Renal cortex interstitium (tissue), 11 donors: ENCODE results near the gene UBAP1L. TPM values are rescaled to one million over a fixed set of nuclear protein-coding genes. Genes with fewer than 3 reads are reported as not detected.

Experiments used
- DNase-seq, 11 donors: peaks; one replicate each; pipeline ENCODE4 v3.0.0-alpha.2; 2013; ENCODE audit warnings: low read depth in 9 of 11, low spot score in 4 of 11; ENCODE audit errors: extremely low read depth in 1 of 11
- polyA plus RNA-seq, 3 donors: library from polyadenylated mRNA; unstranded; fragments of 120-200 nt; gene quantifications; one replicate each; pipeline ENCODE4 v1.2.1, GENCODE V29; 2013; ENCODE audit not compliant: insufficient read length in 3 of 3

UBAP1L gene
- polyA plus RNA-seq, 3 donors: 3.9 to 9.1 (median 4.3) TPM

GRCh38 chr15:65056106-65056505, 58.9 kb downstream of the UBAP1L start:
- no peak for DNase-seq

GRCh38 chr15:65055201-65055870, 59.7 kb downstream of the UBAP1L start:
- DNase-seq: no peak

GRCh38 chr15:65054333-65055200, 60.4 kb downstream of the UBAP1L start:
- DNase-seq: peak in 2 of 11 donors; percentile 57 to 58

GRCh38 chr15:65052956-65053355, 62.0 kb downstream of the UBAP1L start:
- DNase-seq: no peak

- DNase-seq: no peak
Observed at GRCh38 chr15:65051266-65051665, 63.7 kb downstream of the UBAP1L start.

GRCh38 chr15:65050270-65050669, 64.7 kb downstream of the UBAP1L start:
- no peak for DNase-seq

GRCh38 chr15:65049418-65049840, 65.6 kb downstream of the UBAP1L start:
- DNase-seq: peak; percentile 72 to 90 (median 81)

GRCh38 chr15:65048241-65048640, 66.8 kb downstream of the UBAP1L start:
- DNase-seq: no peak

GRCh38 chr15:65044724-65045481, 70.1 kb downstream of the UBAP1L start, which contains the start of gene SLC51B:
Gene SLC51B (plus strand): TSS chr15:65045387. CDS start chr15:65050005, 4,618 bp downstream.
- peak in 1 of 11 donors; percentile 61 for DNase-seq

- peak in 1 of 11 donors; percentile 58 for DNase-seq
Observed at GRCh38 chr15:65044218-65044617, 70.8 kb downstream of the UBAP1L start.

- DNase-seq: no peak
Observed at GRCh38 chr15:65042776-65043327, 72.1 kb downstream of the UBAP1L start.

Other genes starting within 250 kb of the UBAP1L start
- 1 to 10 TPM; 5.3 to 8.5 (median 6.0) TPM for gene ANKDD1A, start 203.3 kb downstream of the UBAP1L start, polyA plus RNA-seq
- gene SPG21, start 125.3 kb downstream of the UBAP1L start, polyA plus RNA-seq: 100 to 1,000 TPM in 2 of 3 donors, 10 to 100 TPM in 1; 97.8 to 121 (median 113) TPM
- 10 to 100 TPM; 14.3 to 19.4 (median 15.7) TPM for gene MTFMT, start 85.6 kb downstream of the UBAP1L start, polyA plus RNA-seq
- 10 to 100 TPM; 10.5 to 12.8 (median 10.9) TPM for gene SLC51B, start 69.8 kb downstream of the UBAP1L start, polyA plus RNA-seq
- 1 to 10 TPM; 5.7 to 8.4 (median 5.7) TPM for gene RASL12, start 47.2 kb downstream of the UBAP1L start, polyA plus RNA-seq
- under 1 TPM; 0.03 to 0.12 (median 0.05) TPM for gene KBTBD13, start 38.5 kb downstream of the UBAP1L start, polyA plus RNA-seq
- 10 to 100 TPM; 28.5 to 32.4 (median 30.4) TPM for gene PDCD7, start 18.6 kb upstream of the UBAP1L start, polyA plus RNA-seq
- gene CLPX, start 70.1 kb upstream of the UBAP1L start, polyA plus RNA-seq: 10 to 100 TPM; 64.3 to 75.7 (median 73.0) TPM
- gene CILP, start 96.3 kb upstream of the UBAP1L start, polyA plus RNA-seq: 1 to 10 TPM; 3.1 to 3.5 (median 3.2) TPM
- 10 to 100 TPM; 16.8 to 18.7 (median 18.6) TPM for gene PARP16, start 171.7 kb upstream of the UBAP1L start, polyA plus RNA-seq
- not detected for gene RNU5A-1, start 180.9 kb upstream of the UBAP1L start, polyA plus RNA-seq
- gene RNU5B-1, start 189.5 kb upstream of the UBAP1L start, polyA plus RNA-seq: not detected